Measurements from ENCODE around the gene RILPL1.

DNA sequence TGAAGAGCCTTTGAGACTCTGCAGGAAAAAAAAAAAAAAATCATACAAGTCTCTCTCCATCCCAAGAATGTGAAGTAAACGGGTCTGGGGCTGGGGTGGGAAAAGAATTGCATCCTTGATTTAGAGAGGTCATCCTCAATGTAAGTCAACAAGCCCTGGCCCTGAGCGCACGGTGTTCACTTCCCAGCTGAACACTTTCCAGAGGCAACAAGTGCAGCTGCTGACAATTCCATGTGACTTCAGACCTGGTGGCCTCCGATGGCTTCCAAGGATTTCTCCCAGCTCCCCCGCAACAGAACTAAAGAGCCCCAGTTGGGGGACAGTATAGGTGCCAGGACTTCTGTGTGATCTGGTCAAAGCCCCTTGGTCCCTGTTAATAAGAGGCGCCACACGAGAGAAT, 2.4 kb downstream of the RILPL1 start:
- TF ChIP-seq TCF12 (IDR thresholded peaks at IDR 0.05; ENCODE audit: low read depth): no peak
- TF ChIP-seq TAF1 (IDR thresholded peaks at IDR 0.05; ENCODE audit: low read depth): no peak
- TF ChIP-seq CREB1 (IDR thresholded peaks at IDR 0.05; ENCODE audit: low read depth): no peak
- no peak for TF ChIP-seq CEBPB (IDR thresholded peaks at IDR 0.05)
- TF ChIP-seq, protein P1, sequence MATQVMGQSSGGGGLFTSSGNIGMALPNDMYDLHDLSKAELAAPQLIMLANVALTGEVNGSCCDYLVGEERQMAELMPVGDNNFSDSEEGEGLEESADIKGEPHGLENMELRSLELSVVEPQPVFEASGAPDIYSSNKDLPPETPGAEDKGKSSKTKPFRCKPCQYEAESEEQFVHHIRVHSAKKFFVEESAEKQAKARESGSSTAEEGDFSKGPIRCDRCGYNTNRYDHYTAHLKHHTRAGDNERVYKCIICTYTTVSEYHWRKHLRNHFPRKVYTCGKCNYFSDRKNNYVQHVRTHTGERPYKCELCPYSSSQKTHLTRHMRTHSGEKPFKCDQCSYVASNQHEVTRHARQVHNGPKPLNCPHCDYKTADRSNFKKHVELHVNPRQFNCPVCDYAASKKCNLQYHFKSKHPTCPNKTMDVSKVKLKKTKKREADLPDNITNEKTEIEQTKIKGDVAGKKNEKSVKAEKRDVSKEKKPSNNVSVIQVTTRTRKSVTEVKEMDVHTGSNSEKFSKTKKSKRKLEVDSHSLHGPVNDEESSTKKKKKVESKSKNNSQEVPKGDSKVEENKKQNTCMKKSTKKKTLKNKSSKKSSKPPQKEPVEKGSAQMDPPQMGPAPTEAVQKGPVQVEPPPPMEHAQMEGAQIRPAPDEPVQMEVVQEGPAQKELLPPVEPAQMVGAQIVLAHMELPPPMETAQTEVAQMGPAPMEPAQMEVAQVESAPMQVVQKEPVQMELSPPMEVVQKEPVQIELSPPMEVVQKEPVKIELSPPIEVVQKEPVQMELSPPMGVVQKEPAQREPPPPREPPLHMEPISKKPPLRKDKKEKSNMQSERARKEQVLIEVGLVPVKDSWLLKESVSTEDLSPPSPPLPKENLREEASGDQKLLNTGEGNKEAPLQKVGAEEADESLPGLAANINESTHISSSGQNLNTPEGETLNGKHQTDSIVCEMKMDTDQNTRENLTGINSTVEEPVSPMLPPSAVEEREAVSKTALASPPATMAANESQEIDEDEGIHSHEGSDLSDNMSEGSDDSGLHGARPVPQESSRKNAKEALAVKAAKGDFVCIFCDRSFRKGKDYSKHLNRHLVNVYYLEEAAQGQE (IDR thresholded peaks at IDR 0.05; ENCODE audit: low read depth): no peak
- no peak for TF ChIP-seq ZBTB7A (IDR thresholded peaks at IDR 0.05; ENCODE audit: low read depth)
- no peak for TF ChIP-seq EP300 (IDR thresholded peaks at IDR 0.05; ENCODE audit: borderline replicate concordance)
- no peak for TF ChIP-seq FOXM1 (IDR thresholded peaks at IDR 0.05; ENCODE audit: borderline replicate concordance, low read depth)
- TF ChIP-seq RAD21 (IDR thresholded peaks at IDR 0.05; ENCODE audit: low read depth): no peak
- TF ChIP-seq YY1 (IDR thresholded peaks at IDR 0.05; ENCODE audit: low read depth): no peak
- TF ChIP-seq, protein P2, sequence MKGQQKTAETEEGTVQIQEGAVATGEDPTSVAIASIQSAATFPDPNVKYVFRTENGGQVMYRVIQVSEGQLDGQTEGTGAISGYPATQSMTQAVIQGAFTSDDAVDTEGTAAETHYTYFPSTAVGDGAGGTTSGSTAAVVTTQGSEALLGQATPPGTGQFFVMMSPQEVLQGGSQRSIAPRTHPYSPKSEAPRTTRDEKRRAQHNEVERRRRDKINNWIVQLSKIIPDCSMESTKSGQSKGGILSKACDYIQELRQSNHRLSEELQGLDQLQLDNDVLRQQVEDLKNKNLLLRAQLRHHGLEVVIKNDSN (IDR thresholded peaks at IDR 0.05): no peak
- TF ChIP-seq, protein P3, sequence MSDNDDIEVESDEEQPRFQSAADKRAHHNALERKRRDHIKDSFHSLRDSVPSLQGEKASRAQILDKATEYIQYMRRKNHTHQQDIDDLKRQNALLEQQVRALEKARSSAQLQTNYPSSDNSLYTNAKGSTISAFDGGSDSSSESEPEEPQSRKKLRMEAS (IDR thresholded peaks at IDR 0.05): no peak
- no peak for TF ChIP-seq TEAD4 (IDR thresholded peaks at IDR 0.05)
- TF ChIP-seq NFIC (IDR thresholded peaks at IDR 0.05): no peak
